K562 (cell line): ENCODE results near the gene ANK3. TPM values are rescaled to one million over a fixed set of nuclear protein-coding genes. Genes with fewer than 3 reads are reported as not detected.
A peak's percentile ranks its signal among the peaks of the same experiment; 100 is the strongest.

Experiments used
- ATAC-seq: fragments of 200-7000 bp; cut with Tn5 transposase; 3 replicates; pipeline ENCODE4 v1.9.1; 2020; ENCODE audit warnings: moderate library complexity
- BruUV-seq: library from RNA; stranded (reverse); fragments of 400-500 nt; replicated peaks from 2 replicates; lab custom pipeline; 2021; lab: Mats Ljungman, UMichigan
- CTCF ChIA-PET: fragments of 300-600 bp; formaldehyde crosslinking; extraction: SDS; loops from one replicate; lab custom pipeline; 2021; ENCODE audit warnings: low intra/inter-chr PET ratio; lab: Yijun Ruan, JAX
- POLR2A ChIA-PET: fragments of 300-600, 350-650 bp; sonication (Branson Sonifier 250); formaldehyde crosslinking; extraction: SDS; loops from one replicate; lab custom pipeline; 2021; ENCODE audit warnings: antibody characterized with exemption, inconsistent platforms; lab: Yijun Ruan, JAX
- DNase-seq, 4 experiments: peaks; one replicate each; pipeline versions ENCODE4 v3.0.0 to v3.0.0-alpha.2; 2011 to 2018; ENCODE audit warnings: low spot score in 3 of 4, mixed read lengths in 3 of 4; ENCODE audit errors: extremely low read depth in 1 of 4
- FAIRE-seq: peaks from 2 replicates; lab custom pipeline; 2011; peaks lifted over from hg19 to GRCh38; lab: Jason Lieb, UNC
- H2AFZ ChIP-seq: 2 replicates; pipeline ENCODE4 v1.6.0; 2011; ENCODE audit warnings: low read depth, low read length, control low read depth, inconsistent platforms
- H3K27ac ChIP-seq: fragments of 200-600 bp; 3 replicates; pipeline ENCODE4 v1.8.0; 2011; ENCODE audit warnings: low read depth, mild to moderate bottlenecking, control low read depth, inconsistent platforms, low read length, moderate library complexity, mixed read lengths; ENCODE audit errors: extremely low read depth
- H3K27me3 ChIP-seq, 2 experiments: fragments of 300-600 bp in 1 of 2; 2 replicates in 1 of 2; 3 replicates in 1 of 2; pipeline versions ENCODE4 v1.6.0 to v1.8.0; 2011; ENCODE audit warnings: inconsistent platforms in 2 of 2, low read length in 2 of 2, mild to moderate bottlenecking in 1 of 2, mixed read lengths in 1 of 2, moderate library complexity in 1 of 2; ENCODE audit not compliant: control insufficient read depth in 2 of 2, insufficient read depth in 2 of 2
- H3K36me3 ChIP-seq: fragments of 300-600 bp; 3 replicates; pipeline ENCODE4 v1.8.0; 2011; ENCODE audit warnings: mild to moderate bottlenecking, low read length, inconsistent platforms; ENCODE audit not compliant: control insufficient read depth, insufficient read depth
- H3K4me1 ChIP-seq, 2 experiments: fragments of 200-600 bp in 1 of 2; replicated peaks in 1 of 2; 2 replicates in 1 of 2; 3 replicates in 1 of 2; pipeline versions ENCODE4 v1.5.1 to v1.8.0; 2011; ENCODE audit warnings: inconsistent platforms in 2 of 2, low read length in 2 of 2, mild to moderate bottlenecking in 1 of 2, mixed read lengths in 1 of 2, moderate library complexity in 1 of 2; ENCODE audit not compliant: control insufficient read depth in 2 of 2, insufficient read depth in 2 of 2
- H3K4me2 ChIP-seq: 2 replicates; pipeline ENCODE4 v1.6.1; 2011; ENCODE audit warnings: low read length, control low read depth, inconsistent platforms, mixed read lengths; ENCODE audit not compliant: insufficient read depth
- H3K4me3 ChIP-seq: fragments of 200-600 bp; sonication (generic), shearing (Covaris generic); 2 replicates; pipeline ENCODE4 v1.5.1; 2016; ENCODE audit warnings: control low read depth, inconsistent platforms
- H3K79me2 ChIP-seq: fragments of 200-600 bp; 3 replicates; pipeline ENCODE4 v1.8.0; 2011; ENCODE audit warnings: low read length, inconsistent platforms; ENCODE audit not compliant: control insufficient read depth, insufficient read depth
- H3K9ac ChIP-seq, 2 experiments: 2 replicates each; pipeline versions ENCODE4 v1.6.0 to v1.6.1; 2011; ENCODE audit warnings: low read depth in 2 of 2, low read length in 2 of 2, control low read depth in 1 of 2, inconsistent platforms in 1 of 2, mild to moderate bottlenecking in 1 of 2, mixed read lengths in 1 of 2; ENCODE audit not compliant: insufficient read depth in 1 of 2
- H3K9me1 ChIP-seq: one replicate; pipeline ENCODE4 v1.6.0; 2011; ENCODE audit warnings: inconsistent platforms, mild to moderate bottlenecking, low read length, moderate library complexity; ENCODE audit not compliant: control insufficient read depth, insufficient read depth
- H3K9me3 ChIP-seq: replicated peaks from 2 replicates; pipeline ENCODE4 v1.5.1; 2011; ENCODE audit warnings: low read depth, low read length, inconsistent platforms; ENCODE audit not compliant: control insufficient read depth, insufficient read depth
- H4K20me1 ChIP-seq: replicated peaks from 2 replicates; pipeline ENCODE4 v1.6.1; 2011; ENCODE audit warnings: low read length, inconsistent platforms, mixed read lengths; ENCODE audit not compliant: control insufficient read depth, insufficient read depth
- AFF4 ChIP-seq: sonication (generic); formaldehyde crosslinking; IDR thresholded peaks from 2 replicates; pipeline ENCODE4 v1.8.0; 2023; ENCODE audit warnings: mild to moderate bottlenecking, missing genetic modification reagents
- CREB3 ChIP-seq: fragments of 450-650 bp; conservative IDR thresholded peaks from 2 replicates; pipeline ENCODE4 v1.6.1; 2016; ENCODE audit warnings: missing genetic modification characterization, low read depth, mild to moderate bottlenecking, missing compliant biosample characterization, moderate library complexity
- CXXC5 ChIP-seq: fragments of 250-450 bp; sonication (Bioruptor Pico); IDR thresholded peaks from 2 replicates; pipeline ENCODE4 v1.8.0; 2022; ENCODE audit warnings: inconsistent platforms, mild to moderate bottlenecking, moderate library complexity
- EGR1 ChIP-seq: fragments of 450-650 bp; conservative IDR thresholded peaks from 2 replicates; pipeline ENCODE4 v1.6.1; 2017; ENCODE audit warnings: mild to moderate bottlenecking
- HDAC2 ChIP-seq: fragments of 450-650 bp; IDR thresholded peaks from 2 replicates; pipeline ENCODE4 v1.6.1; 2016; ENCODE audit warnings: mild to moderate bottlenecking
- NCOA4 ChIP-seq: fragments of 450-650 bp; IDR thresholded peaks from 2 replicates; pipeline ENCODE4 v1.6.1; 2018; ENCODE audit warnings: mild to moderate bottlenecking; ENCODE audit not compliant: partially characterized antibody
- NR0B1 ChIP-seq: fragments of 450-650 bp; IDR thresholded peaks from one replicate; pipeline ENCODE4 v1.6.1; 2018; ENCODE audit warnings: mild to moderate bottlenecking, moderate library complexity; ENCODE audit not compliant: partially characterized antibody
- PML ChIP-seq: IDR thresholded peaks from 2 replicates; pipeline ENCODE4 v1.6.1; 2012; ENCODE audit warnings: low read length, inconsistent platforms
- POLR2H ChIP-seq: IDR thresholded peaks from 2 replicates; pipeline ENCODE4 v1.6.1; 2016; ENCODE audit warnings: missing genetic modification characterization, low read depth, mild to moderate bottlenecking, control low read depth, missing compliant biosample characterization, moderate library complexity
- PREB ChIP-seq: sonication (generic); formaldehyde crosslinking; IDR thresholded peaks from 2 replicates; pipeline ENCODE4 v1.8.1; 2023; ENCODE audit warnings: mild to moderate bottlenecking, missing genetic modification reagents
- SP2 ChIP-seq: IDR thresholded peaks from 2 replicates; pipeline ENCODE4 v1.6.1; 2011; ENCODE audit warnings: mild to moderate bottlenecking, low read depth, low read length, moderate library complexity; ENCODE audit not compliant: poor library complexity, severe bottlenecking; ENCODE audit errors: extremely low read depth
- SRSF9 ChIP-seq: fragments of 200-400 bp; formaldehyde crosslinking; IDR thresholded peaks from 2 replicates; pipeline ENCODE4 v1.6.1; 2017; ENCODE audit warnings: low read depth, low read length, borderline replicate concordance
- TEAD1 ChIP-seq, 2 experiments: fragments of 450-650 bp in 1 of 2; sonication (generic) in 1 of 2; formaldehyde crosslinking; IDR thresholded peaks; 2 replicates each; pipeline versions ENCODE4 v1.4.0 to v1.8.0; 2020 to 2022; ENCODE audit warnings: mild to moderate bottlenecking in 2 of 2, missing genetic modification reagents in 1 of 2
- U2AF1 ChIP-seq: fragments of 200-400 bp; formaldehyde crosslinking; optimal IDR thresholded peaks from 2 replicates; pipeline ENCODE3; 2017; ENCODE audit warnings: mild to moderate bottlenecking, low read depth, low read length, moderate library complexity
- WGBS: fragments of 100-300 bp; shearing (Covaris generic); methylation state at CpG from one replicate; pipeline ENCODE4 v1.1.6; 2016; ENCODE audit warnings: low coverage, mixed read lengths; ENCODE audit not compliant: insufficient coverage; ENCODE audit errors: missing lambda C conversion rate; 5-methylcytosine and 5-hydroxymethylcytosine counted together
- in situ Hi-C: fragments of 300-500 bp; cut with MboI; formaldehyde crosslinking; loops from 4 replicates; pipeline ENCODE4 v1.15.0; 2018; ENCODE audit warnings: inconsistent platforms, mixed read lengths
- intact Hi-C: fragments of 100-400 bp; cut with micrococcal nuclease; formaldehyde crosslinking; loops from 2 replicates; pipeline ENCODE4 v1.14.2; 2022
- polyA plus RNA-seq, 8 experiments: library from polyadenylated mRNA; depleted of rRNA in 4 of 8; stranded (reverse) in 5 of 8; unstranded in 3 of 8; fragments of >200 nt; fragmentation: Nextera tagmentation in 2 of 8; fragmentation: Illumina TruSeq in 1 of 8; extraction: Ambion mirVana in 2 of 8; extraction: Trizol in 1 of 8; gene quantifications; 2 replicates each; pipeline versions ENCODE4 v1.2.1 to v1.2.3, GENCODE V29; 2011 to 2014; ENCODE audit warnings: inconsistent platforms in 1 of 8, missing spikeins in 1 of 8
- total RNA-seq, 7 experiments: library from RNA; depleted of rRNA in 6 of 7; stranded (reverse); fragments of >200 nt in 6 of 7; fragmentation: Illumina TruSeq in 2 of 7; extraction: Trizol in 2 of 7; gene quantifications; 2 replicates each; pipeline versions ENCODE4 v1.2.1 to v1.2.3, GENCODE V29; 2011 to 2021; ENCODE audit warnings: low replicate concordance in 1 of 7

Gene ANK3
- total and polyA plus RNA-seq, 9 of the 15 experiments (the other 6 are each of a cell fraction or from before 2014, with no cell fraction given) = 10.0 to 32.3 (median 17.9) TPM

- no peak for TF ChIP-seq NR0B1
Observed at GRCh38 chr10:60270426-60270825, 119.2 kb downstream of the ANK3 start (continued).

GRCh38 chr10:60267802-60268201 is 121.9 kb downstream of the ANK3 start:
- H3K27ac ChIP-seq = no peak overlapping the region
- H3K4me2 ChIP-seq = no peak overlapping the region
- in situ Hi-C loops = no loop called here
- H3K4me1 ChIP-seq = peaks cover 3 to 12% of the 10 kb centered on the region in 2 experiments; a peak in 3 of 5 replicates
- FAIRE-seq (peak; percentile 19), DNase-seq (no peak), ATAC-seq (no peak)
- no peak overlapping the region for H3K9ac ChIP-seq
- CTCF ChIA-PET = no interaction called here
- intact Hi-C loops = no loop called here
- H3K79me2 ChIP-seq = no peaks in the 10 kb centered on the region
- no peaks in the 10 kb centered on the region for H3K9me3 ChIP-seq
- WGBS = 75% methylated on average over 6 of the region's 6 CpGs
- H4K20me1 ChIP-seq = peaks cover 5% of the 10 kb centered on the region; the same call in 1 of the 2 replicates
- H3K9me1 ChIP-seq = no peaks in the 10 kb centered on the region
- H3K27me3 ChIP-seq = no peaks in the 10 kb centered on the region
- H3K4me3 ChIP-seq = no peak overlapping the region
- no TSS peak for BruUV-seq
- no peak overlapping the region for H2AFZ ChIP-seq
- no peaks in the 10 kb centered on the region for H3K36me3 ChIP-seq
- POLR2A ChIA-PET = interaction anchor here (0.6 to 0.8 kb wide), 2 partner anchors 11 to 15 kb away, joined by 3 to 4 read pairs; no protein-coding TSS in a partner anchor
- TF ChIP-seq TEAD1 (CRISPR knock-in tag; IDR thresholded peaks at IDR 0.05) (no peak), CREB3 (tag) (no peak), U2AF1 (no peak), SP2 (no peak), CXXC5 (CRISPR knock-in tag) (no peak), PML (no peak), NCOA4 (no peak), POLR2H (tag) (no peak), SRSF9 (no peak), HDAC2 (no peak), EGR1 (no peak), PREB (CRISPR knock-in tag) (no peak), AFF4 (no peak)
